ENCODE results near the gene ATP2A3. TPM values are rescaled to one million over a fixed set of nuclear protein-coding genes. Genes with fewer than 3 reads are reported as not detected.

Gene ATP2A3
- polyA plus RNA-seq, 1 donor from 2014 or later: not detected

DNA sequence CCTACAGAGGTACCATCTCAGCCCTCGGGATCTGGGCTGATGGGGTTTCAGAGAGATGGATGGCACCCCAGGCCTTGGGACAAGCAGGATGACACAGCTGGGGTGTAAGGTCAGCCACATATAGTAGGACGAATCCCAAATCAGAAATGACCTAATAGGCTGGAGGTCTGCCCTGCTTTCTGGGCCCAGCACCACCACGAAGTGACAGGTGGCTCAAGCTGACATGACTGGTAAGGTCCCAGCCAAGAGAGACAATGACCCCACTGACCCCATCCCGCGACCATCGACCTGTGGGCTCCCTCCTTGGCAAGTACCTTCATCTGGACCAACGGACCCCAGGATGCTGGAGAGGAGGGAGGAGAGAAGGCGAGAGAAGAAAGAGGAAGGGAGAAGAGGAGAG lies 87.0 kb downstream of the ATP2A3 start:
- Histone ChIP-seq H3K79me2 (replicated peaks; ENCODE audit: insufficient read depth, low read length) (no peaks in the 10 kb centered on the region), H3K27me3 (ENCODE audit: insufficient read depth, low read depth, low read length) (no peaks in the 10 kb centered on the region), H3K4me3 (ENCODE audit: low read length) (no peak overlapping the region), H3K9ac (ENCODE audit: low read length) (no peak overlapping the region), H3K36me3 (ENCODE audit: insufficient read depth, low read length) (peaks cover 6% of the 10 kb centered on the region), H3K27ac (ENCODE audit: low read length) (no peak overlapping the region), H2AFZ (ENCODE audit: low read depth, low read length) (no peak overlapping the region), H3K9me3 (ENCODE audit: low read length) (no peaks in the 10 kb centered on the region), H3F3A (ENCODE audit: insufficient read depth, low read length, poor library complexity, severe bottlenecking) (no peaks in the 10 kb centered on the region), H3K4me2 (ENCODE audit: low read length) (no peak overlapping the region), H3K9me2 (ENCODE audit: insufficient read depth, low read length) (no peaks in the 10 kb centered on the region), H4K20me1 (ENCODE audit: insufficient read depth) (no peaks in the 10 kb centered on the region)
- TF ChIP-seq EZH2 (IDR thresholded peaks at IDR 0.05; ENCODE audit: borderline replicate concordance, insufficient read depth, low read length, poor library complexity, severe bottlenecking): no peak
- TF ChIP-seq EP300 (conservative IDR thresholded peaks at IDR 0.05; ENCODE audit: poor library complexity, severe bottlenecking): no peak
- TF ChIP-seq SMC3 (conservative IDR thresholded peaks at IDR 0.05; ENCODE audit: poor library complexity): no peak
- TF ChIP-seq, protein P1, sequence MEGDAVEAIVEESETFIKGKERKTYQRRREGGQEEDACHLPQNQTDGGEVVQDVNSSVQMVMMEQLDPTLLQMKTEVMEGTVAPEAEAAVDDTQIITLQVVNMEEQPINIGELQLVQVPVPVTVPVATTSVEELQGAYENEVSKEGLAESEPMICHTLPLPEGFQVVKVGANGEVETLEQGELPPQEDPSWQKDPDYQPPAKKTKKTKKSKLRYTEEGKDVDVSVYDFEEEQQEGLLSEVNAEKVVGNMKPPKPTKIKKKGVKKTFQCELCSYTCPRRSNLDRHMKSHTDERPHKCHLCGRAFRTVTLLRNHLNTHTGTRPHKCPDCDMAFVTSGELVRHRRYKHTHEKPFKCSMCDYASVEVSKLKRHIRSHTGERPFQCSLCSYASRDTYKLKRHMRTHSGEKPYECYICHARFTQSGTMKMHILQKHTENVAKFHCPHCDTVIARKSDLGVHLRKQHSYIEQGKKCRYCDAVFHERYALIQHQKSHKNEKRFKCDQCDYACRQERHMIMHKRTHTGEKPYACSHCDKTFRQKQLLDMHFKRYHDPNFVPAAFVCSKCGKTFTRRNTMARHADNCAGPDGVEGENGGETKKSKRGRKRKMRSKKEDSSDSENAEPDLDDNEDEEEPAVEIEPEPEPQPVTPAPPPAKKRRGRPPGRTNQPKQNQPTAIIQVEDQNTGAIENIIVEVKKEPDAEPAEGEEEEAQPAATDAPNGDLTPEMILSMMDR (IDR thresholded peaks at IDR 0.05; ENCODE audit: poor library complexity, severe bottlenecking): no peak
- TF ChIP-seq MXI1 (conservative IDR thresholded peaks at IDR 0.05; ENCODE audit: poor library complexity, severe bottlenecking): no peak
- TF ChIP-seq TAF1 (IDR thresholded peaks at IDR 0.05; ENCODE audit: low read depth): no peak
- no peak for TF ChIP-seq REST (IDR thresholded peaks at IDR 0.05; ENCODE audit: borderline replicate concordance)
- no peak for TF ChIP-seq RAD21 (conservative IDR thresholded peaks at IDR 0.05)
- TF ChIP-seq POLR2AphosphoS5 (IDR thresholded peaks at IDR 0.05): no peak

DNA sequence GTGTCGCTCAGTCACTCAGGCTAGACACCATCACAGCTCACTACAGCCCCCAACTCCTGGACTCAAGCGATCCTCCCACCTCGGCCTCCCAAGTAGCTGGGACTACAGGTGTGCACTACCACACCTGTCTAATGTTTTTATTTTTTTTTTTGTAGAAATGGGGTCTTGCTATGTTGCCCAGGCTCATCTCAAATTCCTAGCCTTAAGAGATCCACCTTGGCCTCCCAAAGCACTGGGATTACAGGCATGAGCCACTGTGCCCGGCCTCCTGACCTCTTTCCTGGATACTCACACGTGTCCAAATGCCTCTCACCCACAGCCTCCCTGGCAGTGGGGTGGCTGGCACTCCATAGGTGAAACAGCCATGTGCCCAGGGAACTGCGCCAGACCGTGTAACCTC lies 88.9 kb downstream of the ATP2A3 start:
- Histone ChIP-seq H3K9ac (ENCODE audit: low read length) (no peak overlapping the region), H3K36me3 (ENCODE audit: insufficient read depth, low read length) (peaks cover 6% of the 10 kb centered on the region), H4K20me1 (ENCODE audit: insufficient read depth) (no peaks in the 10 kb centered on the region), H3K9me3 (ENCODE audit: low read length) (no peaks in the 10 kb centered on the region), H3K27ac (ENCODE audit: low read length) (no peak overlapping the region), H3K9me2 (ENCODE audit: insufficient read depth, low read length) (no peaks in the 10 kb centered on the region), H2AFZ (ENCODE audit: low read depth, low read length) (no peak overlapping the region), H3F3A (ENCODE audit: insufficient read depth, low read length, poor library complexity, severe bottlenecking) (no peaks in the 10 kb centered on the region), H3K27me3 (ENCODE audit: insufficient read depth, low read depth, low read length) (no peaks in the 10 kb centered on the region), H3K4me2 (ENCODE audit: low read length) (no peak overlapping the region), H3K4me3 (ENCODE audit: low read length) (no peak overlapping the region), H3K79me2 (replicated peaks; ENCODE audit: insufficient read depth, low read length) (no peaks in the 10 kb centered on the region)
- TF ChIP-seq, protein P1 (IDR thresholded peaks at IDR 0.05; ENCODE audit: poor library complexity, severe bottlenecking): no peak
- TF ChIP-seq REST (IDR thresholded peaks at IDR 0.05; ENCODE audit: borderline replicate concordance): no peak
- no peak for TF ChIP-seq SMC3 (conservative IDR thresholded peaks at IDR 0.05; ENCODE audit: poor library complexity)
- no peak for TF ChIP-seq TAF1 (IDR thresholded peaks at IDR 0.05; ENCODE audit: low read depth)
- no peak for TF ChIP-seq EP300 (conservative IDR thresholded peaks at IDR 0.05; ENCODE audit: poor library complexity, severe bottlenecking)
- TF ChIP-seq EZH2 (IDR thresholded peaks at IDR 0.05; ENCODE audit: borderline replicate concordance, insufficient read depth, low read length, poor library complexity, severe bottlenecking): no peak
- no peak for TF ChIP-seq MXI1 (conservative IDR thresholded peaks at IDR 0.05; ENCODE audit: poor library complexity, severe bottlenecking)
- TF ChIP-seq RAD21 (conservative IDR thresholded peaks at IDR 0.05): no peak
- no peak for TF ChIP-seq POLR2AphosphoS5 (IDR thresholded peaks at IDR 0.05)

Data from neural cell (in vitro differentiated cells).